Pulmonary artery endothelial cell (primary cell): ENCODE data around the gene TM9SF2. TPM values are rescaled to one million over a fixed set of nuclear protein-coding genes. Genes with fewer than 3 reads are reported as not detected.
"Not testable (repeated sequence)": the region's sequence is repeated elsewhere in the genome, so short reads cannot be mapped to it uniquely, and the experiment has no call there.

Experiments
- DNase-seq: peaks from one replicate; pipeline ENCODE4 v3.0.0-alpha.2; 2011; ENCODE audit warnings: low read depth, low spot score
- total RNA-seq: library from RNA; depleted of rRNA; stranded (reverse); fragments of >200 nt; gene quantifications from 2 replicates; pipeline ENCODE4 v1.2.3, GENCODE V29; 2014

TM9SF2 gene
- total RNA-seq = 104 and 138 TPM in 2 replicates

- peak; percentile 85 for DNase-seq
Observed at GRCh38 chr13:99501184-99501847, at the start of gene TM9SF2. TM9SF2 (plus strand) TSS chr13:99501472; CDS start chr13:99501607, 135 bp downstream.

GRCh38 chr13:99454518-99455183, 46.6 kb upstream of the TM9SF2 start:
- no peak for DNase-seq

GRCh38 chr13:99459099-99459850, 42.0 kb upstream of the TM9SF2 start:
- no peak for DNase-seq

- DNase-seq = not testable (repeated sequence)
Observed at GRCh38 chr13:99460802-99461201, 40.5 kb upstream of the TM9SF2 start.

- DNase-seq = no peak
Observed at GRCh38 chr13:99463646-99464397, 37.5 kb upstream of the TM9SF2 start.

GRCh38 chr13:99464441-99464949, 36.8 kb upstream of the TM9SF2 start:
- DNase-seq = no peak

GRCh38 chr13:99465454-99465853, 35.8 kb upstream of the TM9SF2 start:
- DNase-seq = no peak

GRCh38 chr13:99467764-99468163, 33.5 kb upstream of the TM9SF2 start:
- DNase-seq = no peak

- no peak for DNase-seq
Observed at GRCh38 chr13:99469041-99469440, 32.2 kb upstream of the TM9SF2 start.

- DNase-seq = no peak
Observed at GRCh38 chr13:99470027-99470426, 31.2 kb upstream of the TM9SF2 start.

GRCh38 chr13:99471221-99472121, 29.8 kb upstream of the TM9SF2 start:
- DNase-seq = peak; percentile 11

- DNase-seq = no peak
Observed at GRCh38 chr13:99472122-99472440, 29.2 kb upstream of the TM9SF2 start.

GRCh38 chr13:99473515-99473914, 27.8 kb upstream of the TM9SF2 start:
- no peak for DNase-seq

- no peak for DNase-seq
Observed at GRCh38 chr13:99476648-99477047, 24.6 kb upstream of the TM9SF2 start.

GRCh38 chr13:99477493-99477892, 23.8 kb upstream of the TM9SF2 start:
- no peak for DNase-seq

GRCh38 chr13:99481366-99481765, 19.9 kb upstream of the TM9SF2 start:
- no peak for DNase-seq

- DNase-seq = no peak
Observed at GRCh38 chr13:99484473-99484872, 16.8 kb upstream of the TM9SF2 start.

GRCh38 chr13:99486996-99487395, 14.3 kb upstream of the TM9SF2 start:
- DNase-seq = no peak

GRCh38 chr13:99489028-99489427, 12.2 kb upstream of the TM9SF2 start:
- DNase-seq = no peak

GRCh38 chr13:99491750-99492149, 9.5 kb upstream of the TM9SF2 start:
- not testable (repeated sequence) for DNase-seq
